SU-DHL-6 (cell line): ENCODE results near the gene TAMM41.
"Not testable (repeated sequence)": the region's sequence is repeated elsewhere in the genome, so short reads cannot be mapped to it uniquely, and the experiment has no call there.

Source experiments
- H2AFZ ChIP-seq: fragments of 200-600 bp; sonication (generic); 2 replicates; pipeline ENCODE4 v1.6.1; 2014; ENCODE audit warnings: low read depth, mild to moderate bottlenecking, moderate library complexity, mixed read lengths, antibody characterized with exemption, low read length; ENCODE audit not compliant: severe bottlenecking
- H3F3A ChIP-seq: fragments of 200-600 bp; shearing (Covaris generic); 2 replicates; pipeline ENCODE4 v1.6.0; 2016; ENCODE audit warnings: antibody characterized with exemption, mild to moderate bottlenecking; ENCODE audit not compliant: insufficient read depth
- H3K27ac ChIP-seq: fragments of 200-600 bp; sonication (generic); 2 replicates; pipeline ENCODE4 v1.5.1; 2016; ENCODE audit warnings: low read depth, mild to moderate bottlenecking, low read length, moderate library complexity, mixed read lengths
- H3K27me3 ChIP-seq: fragments of 200-600 bp; sonication (generic), shearing (Covaris generic); 2 replicates; pipeline ENCODE4 v1.6.0; 2014; ENCODE audit warnings: mild to moderate bottlenecking, low read length
- H3K36me3 ChIP-seq: fragments of 200-600 bp; sonication (generic); 2 replicates; pipeline ENCODE4 v1.6.1; 2014; ENCODE audit warnings: mild to moderate bottlenecking, low read length, mixed read lengths
- H3K4me2 ChIP-seq: fragments of 300-600, 200-600 bp; shearing (Covaris generic), sonication (generic); 2 replicates; pipeline ENCODE4 v1.6.0; 2014; ENCODE audit warnings: low read length, low read depth, mild to moderate bottlenecking; ENCODE audit not compliant: poor library complexity, severe bottlenecking
- H3K4me3 ChIP-seq: fragments of 200-600 bp; sonication (generic); 2 replicates; pipeline ENCODE4 v1.5.1; 2014; ENCODE audit warnings: antibody characterized with exemption, low read length, mild to moderate bottlenecking, mixed read lengths; ENCODE audit not compliant: insufficient read depth, poor library complexity, severe bottlenecking
- H3K79me2 ChIP-seq: fragments of 200-600 bp; sonication (generic); 2 replicates; pipeline ENCODE4 v1.6.1; 2014; ENCODE audit warnings: mild to moderate bottlenecking, low read length, moderate library complexity; ENCODE audit not compliant: insufficient read depth
- H3K9ac ChIP-seq: fragments of 200-600 bp; sonication (generic); 2 replicates; pipeline ENCODE4 v1.7.0; 2014; ENCODE audit warnings: mild to moderate bottlenecking, low read length
- H3K9me2 ChIP-seq: fragments of 200-600 bp; sonication (generic); replicated peaks from 2 replicates; pipeline ENCODE4 v1.6.1; 2014; ENCODE audit warnings: low read length; ENCODE audit not compliant: insufficient read depth
- H3K9me3 ChIP-seq: fragments of 200-600 bp; sonication (generic); 2 replicates; pipeline ENCODE4 v1.6.1; 2014; ENCODE audit warnings: low read length, mixed read lengths; ENCODE audit not compliant: insufficient read depth
- H4K20me1 ChIP-seq: fragments of 200-600 bp; sonication (generic); 2 replicates; pipeline ENCODE4 v1.6.1; 2014; ENCODE audit warnings: low read depth, mild to moderate bottlenecking, antibody characterized with exemption, low read length, moderate library complexity, mixed read lengths

TAMM41 gene

DNA sequence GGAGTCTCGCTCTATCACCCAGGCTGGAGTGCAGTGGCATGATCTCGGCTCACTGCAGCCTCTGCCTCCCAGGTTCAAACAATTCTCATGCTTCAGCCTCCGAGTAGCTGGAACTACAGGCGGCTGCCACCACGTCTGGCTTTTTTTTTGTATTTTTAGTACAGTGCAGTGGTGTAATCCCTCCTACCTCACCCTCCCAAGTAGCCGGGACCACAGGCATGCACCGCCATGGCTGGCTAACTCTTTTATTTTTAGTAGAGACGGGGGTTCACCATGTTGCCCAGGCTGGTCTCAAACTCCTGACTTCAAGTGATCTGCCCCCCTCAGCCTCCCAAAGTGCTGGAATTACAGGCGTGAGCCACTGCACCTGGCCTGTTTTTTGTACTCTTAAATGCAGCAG is 98.4 kb downstream of the TAMM41 start:
- H3K9me3 ChIP-seq, H3K27me3 ChIP-seq, H4K20me1 ChIP-seq, H3K9ac ChIP-seq, H3K4me2 ChIP-seq, H3F3A ChIP-seq, H3K79me2 ChIP-seq, H3K4me3 ChIP-seq, H2AFZ ChIP-seq, H3K27ac ChIP-seq, H3K9me2 ChIP-seq, H3K36me3 ChIP-seq: not testable (repeated sequence)
